AG08395 (cell line): Measurements from ENCODE around the gene CDKN2C.

ENCODE experiments used
- DNase-seq: peaks from one replicate; pipeline ENCODE4 v3.0.0; 2012; ENCODE audit warnings: mixed read lengths, low spot score

Gene CDKN2C

GRCh38 chr1:50964863-50965262 is 5.2 kb upstream of the CDKN2C start:
- no peak for DNase-seq

- no peak for DNase-seq
These were observed 3.1 kb upstream of the CDKN2C start for GRCh38 chr1:50966991-50967390.

- DNase-seq: peak; percentile 15
These were observed 2.5 kb upstream of the CDKN2C start for GRCh38 chr1:50967416-50968157.

- peak; percentile 95 for DNase-seq
These were observed 1.8 kb upstream of the CDKN2C start for GRCh38 chr1:50968158-50968820.

- peak; percentile 9 for DNase-seq
These were observed 1.0 kb upstream of the CDKN2C start for GRCh38 chr1:50968821-50969610.

- no peak for DNase-seq
These were observed 453 bp downstream of the CDKN2C start for GRCh38 chr1:50970509-50970887.

GRCh38 chr1:50970931-50971582 is 1.0 kb downstream of the CDKN2C start:
- DNase-seq: no peak

- no peak for DNase-seq
These were observed 1.8 kb downstream of the CDKN2C start for GRCh38 chr1:50971748-50972305.

- DNase-seq: no peak
These were observed 2.7 kb downstream of the CDKN2C start for GRCh38 chr1:50972766-50973165.

GRCh38 chr1:50973255-50973654 is 3.2 kb downstream of the CDKN2C start:
- DNase-seq: no peak

- no peak for DNase-seq
These were observed 4.0 kb downstream of the CDKN2C start for GRCh38 chr1:50973875-50974617.

GRCh38 chr1:50974618-50974935 is 4.5 kb downstream of the CDKN2C start:
- no peak for DNase-seq

- no peak for DNase-seq
These were observed 5.4 kb downstream of the CDKN2C start for GRCh38 chr1:50975436-50975835.

GRCh38 chr1:50976111-50976889 is 6.3 kb downstream of the CDKN2C start:
- DNase-seq: no peak

- DNase-seq: peak; percentile 51
These were observed 7.0 kb downstream of the CDKN2C start for GRCh38 chr1:50976890-50977574.

- DNase-seq: peak; percentile 72
These were observed 7.6 kb downstream of the CDKN2C start for GRCh38 chr1:50977575-50978143.

- DNase-seq: peak; percentile 58
These were observed 8.3 kb downstream of the CDKN2C start for GRCh38 chr1:50978144-50978851.

- DNase-seq: peak; percentile 18
These were observed 9.1 kb downstream of the CDKN2C start for GRCh38 chr1:50978852-50979781.
